Kidney epithelial cell (primary cell): ENCODE measurements around the gene TTI1. TPM values are rescaled to one million over a fixed set of nuclear protein-coding genes. Genes with fewer than 3 reads are reported as not detected.
A peak's percentile ranks its signal among the peaks of the same experiment; 100 is the strongest.

ENCODE experiments used
- DNase-seq: peaks from one replicate; pipeline ENCODE4 v3.0.0-alpha.2; 2010; ENCODE audit warnings: low read depth
- H3K27me3 ChIP-seq: 2 replicates; pipeline ENCODE4 v1.6.0; 2011; ENCODE audit warnings: low read length; ENCODE audit not compliant: control insufficient read depth, insufficient read depth
- H3K36me3 ChIP-seq: 2 replicates; pipeline ENCODE4 v1.5.1; 2011; ENCODE audit warnings: low read length; ENCODE audit not compliant: control insufficient read depth, insufficient read depth
- H3K4me3 ChIP-seq: 2 replicates; pipeline ENCODE4 v1.5.1; 2011; ENCODE audit warnings: low read depth, mild to moderate bottlenecking, control low read depth, low read length
- total RNA-seq: library from RNA; depleted of rRNA; stranded (reverse); fragments of >200 nt; gene quantifications from 2 replicates; pipeline ENCODE4 v1.2.3, GENCODE V29; 2015
- TF ChIP-seq, protein P1 (sequence below): IDR thresholded peaks from 2 replicates; pipeline ENCODE4 v1.5.1; 2011; ENCODE audit warnings: mild to moderate bottlenecking, moderate library complexity, low read length, control low read depth, inconsistent platforms; ENCODE audit not compliant: insufficient read depth, poor library complexity, severe bottlenecking

Gene TTI1
- total RNA-seq, 1 donor from 2014 or later: 18.8 TPM

DNA sequence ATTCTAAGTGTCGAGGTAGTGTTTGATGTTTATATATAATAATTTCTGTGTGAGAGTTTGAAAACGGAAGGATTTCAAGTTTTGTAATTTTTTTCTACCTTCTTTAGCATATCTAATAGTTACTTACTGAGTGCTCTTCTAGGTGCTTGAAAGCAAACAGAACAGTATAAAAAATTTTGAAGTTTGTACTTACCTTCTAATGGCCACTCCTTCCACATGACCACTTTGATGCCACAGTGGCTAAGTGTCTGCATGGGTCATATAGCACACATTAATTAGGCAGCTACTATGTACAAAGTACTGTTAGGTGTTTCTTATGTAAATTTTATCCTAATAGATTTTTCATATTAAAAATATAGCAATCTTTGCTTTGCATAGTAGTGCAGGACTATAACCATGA, 21.4 kb upstream of the TTI1 start:
- DNase-seq: no peak
- TF ChIP-seq, protein P1, sequence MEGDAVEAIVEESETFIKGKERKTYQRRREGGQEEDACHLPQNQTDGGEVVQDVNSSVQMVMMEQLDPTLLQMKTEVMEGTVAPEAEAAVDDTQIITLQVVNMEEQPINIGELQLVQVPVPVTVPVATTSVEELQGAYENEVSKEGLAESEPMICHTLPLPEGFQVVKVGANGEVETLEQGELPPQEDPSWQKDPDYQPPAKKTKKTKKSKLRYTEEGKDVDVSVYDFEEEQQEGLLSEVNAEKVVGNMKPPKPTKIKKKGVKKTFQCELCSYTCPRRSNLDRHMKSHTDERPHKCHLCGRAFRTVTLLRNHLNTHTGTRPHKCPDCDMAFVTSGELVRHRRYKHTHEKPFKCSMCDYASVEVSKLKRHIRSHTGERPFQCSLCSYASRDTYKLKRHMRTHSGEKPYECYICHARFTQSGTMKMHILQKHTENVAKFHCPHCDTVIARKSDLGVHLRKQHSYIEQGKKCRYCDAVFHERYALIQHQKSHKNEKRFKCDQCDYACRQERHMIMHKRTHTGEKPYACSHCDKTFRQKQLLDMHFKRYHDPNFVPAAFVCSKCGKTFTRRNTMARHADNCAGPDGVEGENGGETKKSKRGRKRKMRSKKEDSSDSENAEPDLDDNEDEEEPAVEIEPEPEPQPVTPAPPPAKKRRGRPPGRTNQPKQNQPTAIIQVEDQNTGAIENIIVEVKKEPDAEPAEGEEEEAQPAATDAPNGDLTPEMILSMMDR: no peak
- Histone ChIP-seq H3K36me3 (peaks cover 1% of the 10 kb centered on the region), H3K4me3 (no peak overlapping the region), H3K27me3 (no peaks in the 10 kb centered on the region)

DNA sequence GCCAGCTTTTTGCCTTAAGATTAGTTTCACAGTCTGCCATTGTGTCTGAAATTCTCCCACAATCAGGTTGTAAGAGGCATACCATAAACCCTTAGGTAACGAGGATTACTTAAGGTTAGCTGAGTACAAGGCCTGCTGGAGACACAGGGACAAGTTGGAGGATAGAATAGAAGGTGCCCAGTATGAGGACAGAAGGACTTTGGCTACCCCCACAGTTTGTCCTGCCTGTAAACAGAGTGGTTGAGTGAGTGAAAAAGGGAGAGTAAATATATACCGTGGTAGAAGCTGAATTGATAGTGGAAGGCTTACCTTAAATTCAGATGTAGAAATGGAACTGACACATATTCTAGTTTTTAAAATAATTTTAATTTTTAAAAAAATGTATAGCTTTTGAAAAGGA, 19.6 kb upstream of the TTI1 start:
- Histone ChIP-seq H3K36me3 (no peaks in the 10 kb centered on the region), H3K4me3 (no peak overlapping the region), H3K27me3 (no peaks in the 10 kb centered on the region)
- no peak for DNase-seq
- TF ChIP-seq, protein P1: no peak

DNA sequence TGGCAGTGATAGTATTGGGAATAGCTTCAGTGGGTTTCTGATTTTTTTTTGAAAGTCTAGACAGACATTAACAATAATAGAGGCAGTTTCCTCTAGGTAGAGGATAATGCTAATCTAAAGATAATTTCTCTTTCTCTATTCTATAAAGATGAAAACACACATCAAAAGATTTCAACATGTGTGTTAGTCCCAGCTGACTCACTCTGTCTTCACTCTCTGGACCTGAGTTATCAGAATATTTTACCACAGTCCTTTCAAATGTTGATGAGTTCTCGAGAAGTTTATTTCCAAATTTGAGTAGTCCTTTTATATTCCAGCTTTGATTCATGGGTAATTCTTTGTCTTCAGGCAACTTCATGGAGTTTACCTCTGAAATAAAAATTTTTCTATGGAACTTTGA, 17.4 kb upstream of the TTI1 start:
- H3K36me3 ChIP-seq: no peaks in the 10 kb centered on the region
- no peak for DNase-seq
- TF ChIP-seq, protein P1: no peak
- H3K27me3 ChIP-seq: no peaks in the 10 kb centered on the region
- no peak overlapping the region for H3K4me3 ChIP-seq

DNA sequence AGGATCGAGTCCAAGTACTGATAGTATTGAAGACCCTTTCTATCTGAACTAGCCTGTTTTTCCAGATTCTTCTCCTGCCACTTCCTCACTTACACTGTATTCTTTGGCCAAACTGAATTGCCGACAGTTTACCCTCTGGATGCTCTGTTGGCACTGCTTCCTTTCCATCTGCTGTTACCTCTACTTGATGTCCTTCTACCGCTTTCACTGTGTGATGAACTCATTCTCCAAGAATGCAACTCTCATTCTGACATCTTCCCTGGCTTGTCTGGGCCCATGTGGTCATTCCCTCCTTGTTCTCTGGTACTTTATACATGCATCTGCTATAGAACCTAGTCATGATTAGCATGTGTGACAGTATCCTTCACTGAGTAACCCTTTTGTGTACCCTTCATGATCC, 16.5 kb upstream of the TTI1 start:
- TF ChIP-seq, protein P1: no peak
- Histone ChIP-seq H3K4me3 (no peak overlapping the region), H3K36me3 (no peaks in the 10 kb centered on the region), H3K27me3 (no peaks in the 10 kb centered on the region)
- DNase-seq: peak; percentile 41

DNA sequence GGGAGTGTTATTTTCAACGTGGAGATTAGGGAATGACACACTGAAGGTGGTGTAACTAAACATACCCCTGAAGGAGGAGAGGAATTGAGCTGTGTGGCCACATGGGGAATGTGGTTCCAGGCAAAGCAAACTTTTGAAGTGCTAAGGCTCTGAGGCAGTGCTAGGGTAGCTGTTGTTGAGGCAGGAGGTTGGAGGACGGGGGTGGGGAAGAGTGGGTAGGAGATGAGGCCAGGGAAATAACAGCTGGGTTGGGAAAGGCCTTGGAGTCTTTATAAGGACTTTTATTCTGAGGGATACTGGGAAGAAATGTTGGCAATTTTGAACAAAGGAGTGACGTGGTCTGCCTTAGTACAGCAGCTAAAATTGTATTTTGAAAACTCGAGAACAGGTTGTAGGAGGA, 13.3 kb upstream of the TTI1 start:
- Histone ChIP-seq H3K36me3 (no peaks in the 10 kb centered on the region), H3K27me3 (no peaks in the 10 kb centered on the region), H3K4me3 (no peak overlapping the region)
- DNase-seq: no peak
- TF ChIP-seq, protein P1: no peak

DNA sequence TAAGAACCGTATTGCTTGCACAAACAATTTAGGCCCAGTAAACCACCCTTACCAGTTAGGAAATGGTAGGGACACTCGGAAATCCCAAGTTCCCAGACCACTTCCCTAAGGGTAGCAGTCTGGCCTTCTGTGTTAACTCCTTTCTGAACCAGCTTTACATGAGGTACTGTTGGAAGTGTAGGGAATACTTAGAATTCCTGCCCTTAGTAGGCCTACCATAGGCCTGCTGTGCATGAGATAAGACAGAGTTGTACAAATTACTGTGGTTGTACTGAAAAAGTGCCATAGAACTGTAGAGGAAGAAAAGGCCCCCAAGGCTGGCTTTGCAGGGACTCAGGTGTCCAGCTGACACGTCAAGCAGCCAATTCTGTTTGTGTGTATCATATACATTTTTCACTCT, 11.4 kb upstream of the TTI1 start:
- TF ChIP-seq, protein P1: no peak
- Histone ChIP-seq H3K36me3 (no peaks in the 10 kb centered on the region), H3K4me3 (no peak overlapping the region), H3K27me3 (no peaks in the 10 kb centered on the region)
- DNase-seq: no peak
